ENCODE results near the gene LRP1B.

DNA sequence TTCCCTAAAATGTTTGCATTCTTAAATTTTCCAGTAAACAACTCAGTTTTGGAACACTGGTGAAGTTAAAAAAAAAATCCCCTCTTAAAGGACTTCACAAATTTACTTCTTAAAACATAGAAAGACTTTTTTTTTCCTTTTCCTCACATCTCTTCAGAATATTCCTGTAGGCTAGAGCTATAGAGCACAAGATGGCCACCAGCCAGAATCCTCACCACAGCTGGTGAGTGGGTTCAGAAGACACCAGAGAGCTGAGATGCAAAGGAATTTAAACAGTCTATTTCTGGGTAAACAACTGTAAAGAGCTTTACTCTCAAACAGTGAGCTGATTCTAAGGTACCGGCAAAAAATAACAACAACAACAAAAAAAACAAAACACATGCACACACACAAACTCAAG is 252.8 kb downstream of the LRP1B start:
- TF ChIP-seq EZH2phosphoT487 (IDR thresholded peaks at IDR 0.05; ENCODE audit: borderline replicate concordance): no peak
- TF ChIP-seq, protein P1, sequence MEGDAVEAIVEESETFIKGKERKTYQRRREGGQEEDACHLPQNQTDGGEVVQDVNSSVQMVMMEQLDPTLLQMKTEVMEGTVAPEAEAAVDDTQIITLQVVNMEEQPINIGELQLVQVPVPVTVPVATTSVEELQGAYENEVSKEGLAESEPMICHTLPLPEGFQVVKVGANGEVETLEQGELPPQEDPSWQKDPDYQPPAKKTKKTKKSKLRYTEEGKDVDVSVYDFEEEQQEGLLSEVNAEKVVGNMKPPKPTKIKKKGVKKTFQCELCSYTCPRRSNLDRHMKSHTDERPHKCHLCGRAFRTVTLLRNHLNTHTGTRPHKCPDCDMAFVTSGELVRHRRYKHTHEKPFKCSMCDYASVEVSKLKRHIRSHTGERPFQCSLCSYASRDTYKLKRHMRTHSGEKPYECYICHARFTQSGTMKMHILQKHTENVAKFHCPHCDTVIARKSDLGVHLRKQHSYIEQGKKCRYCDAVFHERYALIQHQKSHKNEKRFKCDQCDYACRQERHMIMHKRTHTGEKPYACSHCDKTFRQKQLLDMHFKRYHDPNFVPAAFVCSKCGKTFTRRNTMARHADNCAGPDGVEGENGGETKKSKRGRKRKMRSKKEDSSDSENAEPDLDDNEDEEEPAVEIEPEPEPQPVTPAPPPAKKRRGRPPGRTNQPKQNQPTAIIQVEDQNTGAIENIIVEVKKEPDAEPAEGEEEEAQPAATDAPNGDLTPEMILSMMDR (conservative IDR thresholded peaks at IDR 0.05; ENCODE audit: low read length): no peak
